WTC11 (cell line): ENCODE results near the gene LRP1.

Experiments used
- CREB1 ChIP-seq: sonication (generic); formaldehyde crosslinking; IDR thresholded peaks from 2 replicates; pipeline ENCODE4 v1.8.0; 2023; ENCODE audit warnings: mild to moderate bottlenecking, missing genetic modification reagents
- CTCF ChIP-seq: fragments of 200-600 bp; IDR thresholded peaks from 2 replicates; pipeline ENCODE4 v1.8.0; 2022; ENCODE audit warnings: antibody characterized with exemption
- ESRRA ChIP-seq: sonication (generic); formaldehyde crosslinking; IDR thresholded peaks from 2 replicates; pipeline ENCODE4 v1.8.1; 2022; ENCODE audit warnings: mild to moderate bottlenecking, missing genetic modification reagents, borderline replicate concordance
- MLX ChIP-seq: sonication (generic); formaldehyde crosslinking; IDR thresholded peaks from 2 replicates; pipeline ENCODE4 v1.8.1; 2023; ENCODE audit warnings: mild to moderate bottlenecking, missing genetic modification reagents, moderate library complexity
- ZNF138 ChIP-seq: sonication (generic); formaldehyde crosslinking; conservative IDR thresholded peaks from 2 replicates; pipeline ENCODE4 v1.8.1; 2022; ENCODE audit warnings: mild to moderate bottlenecking, moderate library complexity, missing genetic modification reagents

GRCh38 chr12:57210461-57210860 is 82.2 kb downstream of the LRP1 start:
- TF ChIP-seq CTCF (no peak), ZNF138 (CRISPR knock-in tag) (no peak), MLX (CRISPR knock-in tag) (no peak), CREB1 (no peak), ESRRA (CRISPR knock-in tag) (no peak)
